IPS-20b (cell line): ENCODE data around the gene AKAP7.

Experiments used
- H3K27ac ChIP-seq: one replicate; pipeline ENCODE4 v1.5.1; 2013; ENCODE audit warnings: low read length
- H3K27me3 ChIP-seq: 2 replicates; pipeline ENCODE4 v1.6.1; 2013; ENCODE audit warnings: mild to moderate bottlenecking, low read length, inconsistent platforms; ENCODE audit not compliant: insufficient read depth
- H3K36me3 ChIP-seq: 2 replicates; pipeline ENCODE4 v1.6.1; 2013; ENCODE audit warnings: low read depth, mild to moderate bottlenecking, inconsistent platforms, low read length, moderate library complexity; ENCODE audit not compliant: insufficient read depth
- H3K4me1 ChIP-seq: 2 replicates; pipeline ENCODE4 v1.6.1; 2013; ENCODE audit warnings: mild to moderate bottlenecking, control low read depth, inconsistent platforms, low read length, moderate library complexity; ENCODE audit not compliant: insufficient read depth
- H3K4me3 ChIP-seq: 2 replicates; pipeline ENCODE4 v1.5.1; 2013; ENCODE audit warnings: mild to moderate bottlenecking, low read length, inconsistent platforms
- H3K9ac ChIP-seq: 2 replicates; pipeline ENCODE4 v1.6.1; 2013; ENCODE audit warnings: low read depth, mild to moderate bottlenecking, inconsistent platforms, low read length, moderate library complexity
- H3K9me3 ChIP-seq: 2 replicates; pipeline ENCODE4 v1.6.1; 2013; ENCODE audit warnings: mild to moderate bottlenecking, low read depth, low read length, inconsistent platforms; ENCODE audit not compliant: insufficient read depth

AKAP7 gene

GRCh38 chr6:131116755-131117360 is 18.4 kb upstream of the AKAP7 start:
- peaks cover 7% of the 10 kb centered on the region; the same call in 1 of the 2 replicates for H3K9me3 ChIP-seq
- H3K4me3 ChIP-seq: no peak overlapping the region
- H3K4me1 ChIP-seq: no peaks in the 10 kb centered on the region
- H3K27me3 ChIP-seq: no peaks in the 10 kb centered on the region
- no peak overlapping the region for H3K9ac ChIP-seq
- H3K36me3 ChIP-seq: no peaks in the 10 kb centered on the region
- H3K27ac ChIP-seq: no peak overlapping the region

GRCh38 chr6:131117878-131118277 is 17.4 kb upstream of the AKAP7 start:
- no peaks in the 10 kb centered on the region for H3K36me3 ChIP-seq
- no peak overlapping the region for H3K9ac ChIP-seq
- no peak overlapping the region for H3K27ac ChIP-seq
- no peaks in the 10 kb centered on the region for H3K27me3 ChIP-seq
- H3K4me3 ChIP-seq: no peak overlapping the region
- no peaks in the 10 kb centered on the region; the same call in 1 of the 2 replicates for H3K4me1 ChIP-seq
- peaks cover 7% of the 10 kb centered on the region; the same call in 1 of the 2 replicates for H3K9me3 ChIP-seq

GRCh38 chr6:131122007-131122406 is 13.3 kb upstream of the AKAP7 start:
- Histone ChIP-seq H3K27me3 (no peaks in the 10 kb centered on the region), H3K27ac (no peak overlapping the region), H3K36me3 (no peaks in the 10 kb centered on the region), H3K4me3 (no peak overlapping the region), H3K4me1 (no peaks in the 10 kb centered on the region; the same call in 1 of the 2 replicates), H3K9ac (no peak overlapping the region), H3K9me3 (peaks cover 7% of the 10 kb centered on the region; the same call in 1 of the 2 replicates)

GRCh38 chr6:131122516-131122915 is 12.8 kb upstream of the AKAP7 start:
- no peak overlapping the region for H3K27ac ChIP-seq
- H3K4me3 ChIP-seq: no peak overlapping the region
- peaks cover 4% of the 10 kb centered on the region; the same call in 1 of the 2 replicates for H3K9me3 ChIP-seq
- no peaks in the 10 kb centered on the region for H3K27me3 ChIP-seq
- no peaks in the 10 kb centered on the region for H3K36me3 ChIP-seq
- no peak overlapping the region for H3K9ac ChIP-seq
- no peaks in the 10 kb centered on the region; the same call in 1 of the 2 replicates for H3K4me1 ChIP-seq

DNA sequence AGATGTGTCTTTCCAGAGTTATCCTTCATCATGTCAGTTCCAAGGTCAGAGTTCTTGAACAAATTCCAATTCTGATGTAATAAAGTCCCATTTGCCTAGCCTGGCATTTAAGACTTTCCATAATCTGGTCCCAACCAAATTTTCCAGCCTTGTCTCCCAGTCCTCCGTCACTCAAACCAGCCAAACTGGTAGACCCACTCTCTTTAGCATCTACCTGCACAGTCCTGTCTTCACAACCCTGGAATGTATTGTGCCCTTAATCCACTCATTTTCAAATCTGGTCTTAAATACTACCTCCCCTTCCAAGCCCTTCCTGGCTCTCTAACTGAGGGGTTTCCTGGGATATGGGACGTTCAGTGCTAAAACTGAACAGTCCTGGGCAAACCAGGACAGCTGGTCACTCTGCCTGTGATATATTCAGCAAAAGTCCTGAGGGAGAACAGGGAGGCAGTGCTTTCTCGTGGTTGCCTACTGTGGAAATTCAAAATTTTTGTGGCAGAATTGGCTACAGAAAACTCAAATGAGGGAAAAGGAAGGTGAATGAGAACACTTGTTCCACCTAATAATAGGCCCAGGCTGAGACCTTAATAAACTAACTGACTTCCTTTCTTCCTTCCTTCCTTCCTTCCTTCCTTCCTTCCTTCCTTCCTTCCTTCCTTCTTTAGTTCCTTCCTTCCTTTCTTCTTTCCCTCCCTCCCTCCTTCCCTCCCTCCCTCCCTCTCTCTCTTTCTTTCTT is 10.8 kb upstream of the AKAP7 start:
- H3K27ac ChIP-seq: no peak overlapping the region
- no peaks in the 10 kb centered on the region for H3K9me3 ChIP-seq
- H3K36me3 ChIP-seq: no peaks in the 10 kb centered on the region
- H3K4me1 ChIP-seq: no peaks in the 10 kb centered on the region; the same call in 1 of the 2 replicates
- H3K4me3 ChIP-seq: no peak overlapping the region
- H3K9ac ChIP-seq: no peak overlapping the region
- no peaks in the 10 kb centered on the region for H3K27me3 ChIP-seq

DNA sequence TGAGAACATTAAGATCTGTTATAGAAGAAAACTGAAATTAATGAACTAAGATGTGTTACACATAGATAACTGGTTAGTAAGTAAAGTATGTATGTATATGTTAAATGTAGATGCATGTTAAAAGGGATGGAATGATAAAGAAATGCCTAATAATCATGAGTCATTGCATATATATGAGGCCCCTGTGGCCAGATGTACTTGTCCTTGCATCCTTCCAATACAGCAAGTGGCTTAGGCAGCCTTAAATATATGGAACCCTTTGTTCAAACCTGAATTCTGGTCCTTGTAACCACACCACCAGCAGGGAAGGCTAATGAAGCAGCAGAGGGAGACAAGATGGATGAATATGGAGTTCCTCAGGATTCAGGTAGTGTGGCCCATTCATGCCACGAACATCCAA is 9.8 kb upstream of the AKAP7 start:
- no peaks in the 10 kb centered on the region for H3K9me3 ChIP-seq
- no peaks in the 10 kb centered on the region; the same call in 1 of the 2 replicates for H3K4me1 ChIP-seq
- no peak overlapping the region for H3K9ac ChIP-seq
- H3K36me3 ChIP-seq: no peaks in the 10 kb centered on the region
- no peak overlapping the region for H3K27ac ChIP-seq
- no peaks in the 10 kb centered on the region for H3K27me3 ChIP-seq
- no peak overlapping the region for H3K4me3 ChIP-seq

DNA sequence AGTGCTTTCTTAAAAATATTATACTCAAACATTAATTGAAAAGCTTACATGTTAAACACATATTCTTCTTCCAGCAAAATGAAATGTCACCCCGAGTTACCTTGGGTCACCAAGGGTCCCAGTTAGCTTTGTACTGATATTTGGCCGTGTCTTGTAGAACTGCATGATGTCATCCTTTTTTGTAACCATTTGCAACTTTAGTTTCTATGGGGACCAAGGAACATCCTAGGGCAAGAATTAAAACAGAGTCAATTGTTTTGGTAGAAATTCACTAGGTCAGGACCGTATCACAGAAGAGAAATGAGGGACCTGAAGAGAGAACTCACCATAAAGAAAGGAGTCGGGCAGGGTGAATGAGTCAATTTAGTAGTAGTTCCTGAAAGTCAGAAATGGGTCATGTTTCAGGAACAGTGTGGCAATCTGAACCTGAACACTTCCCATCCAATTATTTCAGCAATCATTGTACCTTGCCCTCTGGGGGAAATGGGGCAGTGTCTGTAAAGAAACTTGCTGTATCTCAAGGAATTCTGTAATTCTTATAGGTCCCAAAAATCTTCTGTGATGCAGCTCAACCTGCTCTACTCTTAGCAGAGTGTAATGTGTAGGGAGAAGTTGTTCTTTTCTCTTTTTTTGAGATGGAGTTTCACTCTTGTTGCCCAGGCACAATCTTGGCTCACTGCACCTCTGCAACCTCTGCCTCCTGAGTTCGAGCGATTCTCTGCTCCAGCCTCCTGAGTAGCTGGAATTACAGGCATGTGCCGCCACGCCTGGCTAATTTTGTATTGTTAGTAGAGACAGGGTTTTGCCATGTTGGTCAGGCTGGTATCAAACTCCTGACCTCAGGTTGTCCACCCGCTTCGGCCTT is 5.3 kb upstream of the AKAP7 start:
- Histone ChIP-seq H3K9ac (no peak overlapping the region), H3K36me3 (no peaks in the 10 kb centered on the region), H3K27ac (no peak overlapping the region), H3K4me1 (0 out of 2 replicates have a peak, but pooled peaks cover 2% of the 10 kb centered on the region), H3K9me3 (no peaks in the 10 kb centered on the region), H3K4me3 (no peak overlapping the region), H3K27me3 (peaks cover 13% of the 10 kb centered on the region)

DNA sequence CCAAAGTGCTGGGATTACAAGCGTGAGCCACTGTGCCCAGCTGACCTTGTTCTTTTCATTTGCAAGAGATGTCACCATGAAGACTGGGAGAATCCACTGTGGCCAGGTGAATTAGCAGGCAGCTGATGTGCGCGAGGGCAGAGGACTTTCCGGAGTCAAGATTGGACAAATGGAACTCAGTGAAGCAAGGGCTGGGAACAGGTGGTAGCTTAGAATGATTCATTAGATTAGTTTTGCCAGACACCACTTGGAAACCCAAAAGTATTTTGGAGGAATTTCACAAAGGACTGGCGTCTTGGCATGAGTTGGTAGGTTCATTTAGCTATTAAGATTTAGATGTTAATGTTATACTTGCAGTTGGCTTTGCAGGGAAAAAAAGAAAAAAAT is 4.7 kb upstream of the AKAP7 start:
- H3K9ac ChIP-seq: no peak overlapping the region
- H3K36me3 ChIP-seq: no peaks in the 10 kb centered on the region
- H3K9me3 ChIP-seq: no peaks in the 10 kb centered on the region
- 0 out of 2 replicates have a peak, but pooled peaks cover 3% of the 10 kb centered on the region for H3K4me1 ChIP-seq
- no peak overlapping the region for H3K27ac ChIP-seq
- H3K4me3 ChIP-seq: no peak overlapping the region
- peaks cover 13% of the 10 kb centered on the region for H3K27me3 ChIP-seq

DNA sequence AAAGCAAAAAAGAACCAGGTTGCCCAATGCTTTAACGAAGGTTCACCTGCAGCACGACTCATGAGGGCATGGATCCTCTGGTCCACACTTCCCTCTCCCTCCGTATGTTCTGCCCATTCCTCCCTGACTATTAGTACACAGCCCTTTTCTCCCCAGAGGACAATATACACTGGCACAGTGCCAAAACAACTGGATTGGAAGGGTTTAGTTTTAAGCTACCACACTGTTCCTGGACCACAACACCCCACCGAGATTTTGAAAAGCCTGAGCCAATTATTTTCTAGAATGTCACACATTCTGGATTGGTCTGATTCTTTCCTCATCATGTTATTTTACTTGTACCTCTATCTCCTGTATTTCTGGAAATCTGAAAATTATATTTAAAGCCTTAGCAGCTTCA is 2.9 kb upstream of the AKAP7 start:
- peaks cover 23% of the 10 kb centered on the region for H3K27me3 ChIP-seq
- peaks cover 8% of the 10 kb centered on the region; the same call in 1 of the 2 replicates for H3K4me1 ChIP-seq
- H3K9ac ChIP-seq: no peak overlapping the region
- H3K9me3 ChIP-seq: no peaks in the 10 kb centered on the region
- no peaks in the 10 kb centered on the region for H3K36me3 ChIP-seq
- no peak overlapping the region for H3K4me3 ChIP-seq
- no peak overlapping the region for H3K27ac ChIP-seq

DNA sequence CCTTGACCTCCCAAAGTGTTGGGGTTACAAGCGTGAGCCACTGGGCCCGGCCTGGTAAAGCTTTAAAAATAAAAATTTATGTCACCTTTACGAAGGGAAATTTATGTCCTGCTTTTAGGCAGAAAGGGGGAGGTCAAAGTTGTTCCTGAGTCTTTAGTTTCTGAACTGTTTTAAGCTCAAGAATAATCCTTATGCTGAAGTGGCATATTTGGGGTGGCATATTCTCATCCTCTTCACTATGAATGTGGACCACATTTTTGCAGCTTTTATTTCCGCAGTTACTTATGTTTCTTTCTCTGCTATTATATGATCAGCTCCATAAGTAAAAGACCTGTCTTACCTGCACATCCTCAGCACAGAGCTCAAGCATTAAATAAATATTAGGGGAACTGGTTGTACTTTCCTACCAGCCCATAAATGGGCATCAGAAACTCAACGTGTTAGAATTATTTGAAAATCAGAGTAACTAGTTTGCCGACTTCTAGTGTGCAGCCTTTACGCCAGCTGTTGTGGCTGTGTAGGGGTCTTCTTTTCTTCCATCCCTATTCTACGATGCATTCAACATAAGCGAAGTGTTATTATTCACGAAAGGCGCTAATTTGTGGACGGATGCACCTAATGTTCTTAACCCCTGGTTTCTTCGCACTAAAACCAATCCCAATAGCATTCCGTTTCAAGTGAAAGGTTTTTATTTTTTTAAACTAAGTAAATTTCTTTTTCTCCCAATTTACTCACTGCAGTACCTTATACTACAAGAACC is 867 bp upstream of the AKAP7 start:
- Histone ChIP-seq H3K27me3 (peaks cover 23% of the 10 kb centered on the region), H3K27ac (no peak overlapping the region), H3K9me3 (no peaks in the 10 kb centered on the region), H3K36me3 (no peaks in the 10 kb centered on the region), H3K4me3 (peak overlapping the region; percentile 69), H3K9ac (peak overlapping the region; percentile 77; the same call in 1 of the 2 replicates), H3K4me1 (peaks cover 8% of the 10 kb centered on the region; the same call in 1 of the 2 replicates)

GRCh38 chr6:131134980-131135243 is 355 bp upstream of the AKAP7 start:
- no peaks in the 10 kb centered on the region for H3K9me3 ChIP-seq
- no peak overlapping the region for H3K27ac ChIP-seq
- peak overlapping the region; percentile 77; the same call in 1 of the 2 replicates for H3K9ac ChIP-seq
- peaks cover 23% of the 10 kb centered on the region for H3K27me3 ChIP-seq
- peaks cover 8% of the 10 kb centered on the region; the same call in 1 of the 2 replicates for H3K4me1 ChIP-seq
- peak overlapping the region; percentile 69 for H3K4me3 ChIP-seq
- H3K36me3 ChIP-seq: no peaks in the 10 kb centered on the region
